GM21528 (cell line): ENCODE data around the gene SDK1.

Experiments
- ATAC-seq: cut with Tn5 transposase; IDR thresholded peaks from one replicate; pipeline ENCODE4 v1.9.1; 2021; ENCODE audit warnings: mild to moderate bottlenecking, moderate library complexity; ENCODE audit not compliant: unreplicated experiment, low FRiP score

Gene SDK1

GRCh38 chr7:3844540-3845151 lies 543.6 kb downstream of the SDK1 start:
- ATAC-seq = no peak

GRCh38 chr7:3846738-3847137 lies 545.7 kb downstream of the SDK1 start:
- ATAC-seq = no peak

GRCh38 chr7:3847336-3847735 lies 546.3 kb downstream of the SDK1 start:
- no peak for ATAC-seq

- no peak for ATAC-seq
These were observed 558.4 kb downstream of the SDK1 start for GRCh38 chr7:3859431-3859830.

DNA sequence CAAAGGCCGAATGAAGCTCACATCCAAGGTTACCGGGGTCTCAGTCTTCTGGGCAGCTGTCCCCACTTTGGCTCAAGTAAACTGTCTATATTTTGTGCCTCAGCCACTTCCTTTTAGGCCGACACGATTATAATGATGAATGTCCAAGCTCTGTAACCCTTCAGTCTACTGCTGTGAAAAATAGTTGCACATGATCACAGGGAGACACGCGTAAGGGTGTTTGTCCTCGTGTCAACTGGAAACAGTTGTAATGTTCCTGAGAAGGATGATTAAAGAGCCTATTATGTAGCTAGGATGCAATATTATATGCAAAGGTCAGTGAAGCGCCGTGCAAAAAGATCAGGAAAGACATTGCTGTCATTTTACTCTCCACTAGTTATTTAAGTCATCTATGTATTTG lies 559.9 kb downstream of the SDK1 start:
- ATAC-seq = no peak

DNA sequence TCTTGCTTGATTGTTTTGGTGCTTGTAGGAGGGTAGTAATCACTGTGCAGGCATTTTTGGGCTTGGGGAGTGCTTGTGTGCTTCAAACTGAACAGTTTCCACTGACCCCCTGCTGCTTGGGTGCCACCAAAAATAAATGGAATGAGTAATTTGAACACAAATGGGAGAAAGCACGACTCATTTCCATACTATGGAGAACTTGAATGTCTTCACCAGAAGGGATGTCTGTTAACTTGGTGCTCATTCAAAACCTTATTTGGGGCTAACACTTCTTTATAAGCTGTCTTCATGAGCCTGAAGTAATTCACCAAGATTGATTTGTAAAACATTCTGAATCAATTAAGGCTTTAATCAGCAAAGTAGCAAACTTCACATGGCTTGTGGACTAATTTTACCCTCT lies 560.3 kb downstream of the SDK1 start:
- ATAC-seq = no peak

DNA sequence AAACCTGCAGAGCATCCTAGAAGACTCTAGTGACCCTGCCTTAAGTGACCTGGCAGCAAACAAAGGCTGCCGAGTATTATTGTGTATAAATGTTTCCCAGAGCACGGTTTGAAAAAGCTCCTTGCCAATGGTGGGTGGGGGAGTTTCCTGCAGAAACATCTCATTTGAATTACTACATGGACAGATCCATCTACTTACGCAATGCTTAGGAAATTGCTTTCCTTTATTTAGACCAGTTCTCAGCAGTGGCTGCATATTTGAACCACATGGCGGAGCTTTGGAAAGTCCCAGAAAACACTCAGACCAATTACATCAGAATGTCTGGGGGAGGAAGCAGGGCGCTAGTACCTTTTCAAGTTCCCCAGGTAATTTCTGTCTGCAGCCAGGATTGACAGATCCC lies 560.9 kb downstream of the SDK1 start:
- no peak for ATAC-seq

GRCh38 chr7:3862774-3863173 lies 561.7 kb downstream of the SDK1 start:
- ATAC-seq = no peak

GRCh38 chr7:3866277-3866676 lies 565.2 kb downstream of the SDK1 start:
- ATAC-seq = no peak

- no peak for ATAC-seq
These were observed 566.8 kb downstream of the SDK1 start for GRCh38 chr7:3867863-3868262.

GRCh38 chr7:3879355-3880075 lies 578.5 kb downstream of the SDK1 start:
- ATAC-seq = no peak

DNA sequence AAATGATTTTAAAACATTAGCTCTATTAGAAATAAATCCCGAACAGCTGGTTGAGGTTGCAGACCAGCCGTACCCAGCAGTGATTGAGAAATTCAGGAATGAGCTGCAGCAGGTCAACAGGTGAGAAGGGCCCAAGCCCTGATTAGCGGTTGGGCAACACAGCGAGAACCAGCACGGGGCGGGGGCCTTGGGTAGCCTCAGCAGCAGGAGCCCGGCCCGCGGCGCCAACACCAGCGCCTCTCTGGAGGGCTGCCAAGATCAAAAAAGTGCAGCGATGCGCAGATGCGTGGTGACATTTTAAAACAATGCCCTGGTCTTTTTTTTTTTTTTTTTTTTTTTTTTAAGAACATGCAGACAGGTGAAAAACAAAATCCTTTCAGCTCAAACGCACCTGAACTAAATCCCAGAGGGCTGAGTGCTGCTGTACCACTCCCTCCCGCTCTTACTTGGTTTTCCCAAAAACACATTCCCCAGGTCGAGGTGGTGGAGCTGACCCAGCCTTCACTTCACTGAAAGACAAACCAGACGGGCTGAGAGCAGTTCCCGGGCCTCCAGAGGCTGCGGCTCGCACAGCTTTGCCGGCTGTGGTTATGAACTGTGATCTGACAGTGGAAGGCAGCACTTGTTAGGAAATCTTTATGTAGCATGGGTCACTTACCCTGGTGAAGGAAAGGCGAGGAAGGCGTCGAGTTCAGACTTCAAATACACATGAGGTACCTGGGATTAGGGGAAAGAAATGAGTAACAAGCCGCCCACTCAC lies 579.4 kb downstream of the SDK1 start:
- ATAC-seq = no peak

GRCh38 chr7:3882782-3883181 lies 581.7 kb downstream of the SDK1 start:
- ATAC-seq = no peak

DNA sequence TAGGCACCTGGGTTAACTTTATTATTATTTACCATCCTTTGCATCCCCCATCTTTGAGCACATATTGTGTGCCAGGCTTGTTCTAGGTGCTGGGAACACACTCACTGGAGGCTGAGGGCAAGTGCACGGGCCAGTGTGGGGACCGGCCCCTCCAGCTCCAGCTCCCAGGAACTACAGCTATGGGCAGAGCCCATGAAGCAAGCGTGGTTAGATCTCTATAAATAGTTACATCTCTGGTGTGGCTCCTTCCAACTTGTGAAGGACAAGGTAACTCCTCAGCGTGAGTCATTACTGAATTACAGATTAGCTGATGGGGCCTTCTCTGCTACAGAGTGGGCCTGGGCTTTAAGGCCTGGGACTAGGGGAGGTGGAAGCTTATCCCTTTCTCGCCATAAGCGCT lies 583.5 kb downstream of the SDK1 start:
- no peak for ATAC-seq

DNA sequence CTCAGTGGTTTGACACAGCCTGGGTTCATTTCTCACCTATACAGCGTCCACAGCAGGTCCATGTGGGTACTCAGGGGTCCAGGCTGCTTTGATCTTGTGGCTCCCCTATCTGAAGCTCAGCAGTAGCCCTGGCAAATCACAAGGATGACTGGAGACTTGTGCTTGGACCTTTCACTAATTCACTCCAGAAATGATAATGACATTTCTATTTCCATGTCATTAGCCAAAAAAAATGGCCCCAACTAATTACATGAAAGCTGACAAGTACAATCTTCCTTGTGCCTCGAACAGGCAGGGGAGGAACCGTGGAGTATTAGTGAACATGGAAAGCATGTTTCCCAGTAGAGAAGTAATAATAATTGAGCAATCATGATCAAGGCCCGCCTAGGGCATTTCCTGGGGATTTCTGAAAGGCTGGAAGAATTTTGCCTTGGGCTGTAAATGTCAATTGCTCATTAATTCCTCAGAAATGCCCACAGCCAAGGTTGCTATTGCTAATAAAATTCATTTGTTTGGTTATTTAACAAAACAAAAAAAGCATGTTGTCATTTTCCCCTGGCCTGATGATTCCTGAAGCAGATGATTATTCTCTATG lies 586.1 kb downstream of the SDK1 start:
- no peak for ATAC-seq

GRCh38 chr7:3888096-3888495 lies 587.0 kb downstream of the SDK1 start:
- no peak for ATAC-seq

- no peak for ATAC-seq
These were observed 591.1 kb downstream of the SDK1 start for GRCh38 chr7:3892157-3892556.

- no peak for ATAC-seq
These were observed 591.6 kb downstream of the SDK1 start for GRCh38 chr7:3892686-3893085.

DNA sequence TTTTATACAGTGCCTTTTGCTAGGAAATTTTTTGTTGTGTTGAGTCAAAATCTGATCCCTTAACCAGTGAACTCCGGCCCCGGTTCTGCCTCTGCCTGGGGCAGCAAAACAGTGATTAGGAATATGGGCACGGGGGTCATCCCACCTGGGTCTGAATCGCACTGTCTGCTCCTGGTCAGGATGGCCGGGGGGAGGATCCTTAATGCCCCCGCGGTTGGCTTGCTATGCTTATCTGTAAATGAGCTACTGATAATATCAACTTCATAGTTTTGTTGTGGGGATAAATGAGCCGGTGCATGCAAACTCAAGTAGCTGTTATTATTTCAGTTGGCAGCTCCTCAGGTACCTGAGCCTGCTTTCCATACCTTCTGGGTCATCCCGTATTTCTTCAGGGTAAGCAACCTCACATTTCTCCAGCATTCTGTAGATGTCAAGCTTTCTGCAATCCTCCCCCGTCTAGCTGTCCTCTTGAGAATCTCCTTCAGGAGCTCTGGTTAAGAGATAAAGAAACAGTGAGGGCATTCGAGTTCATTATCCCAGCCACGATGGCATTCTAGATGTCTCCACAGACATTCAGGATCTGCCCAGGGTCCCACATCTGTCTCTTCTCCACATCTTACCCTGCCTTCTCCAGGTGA lies 592.2 kb downstream of the SDK1 start:
- no peak for ATAC-seq

- no peak for ATAC-seq
These were observed 592.7 kb downstream of the SDK1 start for GRCh38 chr7:3893789-3894153.
